Nephron (organoid): ENCODE measurements around the gene ITGB1.
"Not testable (repeated sequence)": the region's sequence is repeated elsewhere in the genome, so short reads cannot be mapped to it uniquely, and the experiment has no call there.

Experiments
- H3K27ac Mint-ChIP-seq, 3 experiments: 2 replicates each; pipeline ENCODE4 v1.8.0; 2020; ENCODE audit warnings: mixed read lengths in 3 of 3, mild to moderate bottlenecking in 2 of 3, moderate library complexity in 1 of 3
- H3K27me3 Mint-ChIP-seq: 2 replicates; pipeline ENCODE4 v1.8.0; 2021; ENCODE audit warnings: low read depth, mild to moderate bottlenecking, moderate library complexity, mixed read lengths
- H3K36me3 Mint-ChIP-seq: 2 replicates; pipeline ENCODE4 v1.8.0; 2020; ENCODE audit warnings: low read depth, mixed read lengths
- H3K4me1 Mint-ChIP-seq: 2 replicates; pipeline ENCODE4 v1.8.0; 2020; ENCODE audit warnings: mixed read lengths
- H3K4me3 Mint-ChIP-seq, 3 experiments: 2 replicates each; pipeline ENCODE4 v1.8.0; 2020; ENCODE audit warnings: mild to moderate bottlenecking in 3 of 3, mixed read lengths in 3 of 3, moderate library complexity in 2 of 3
- H3K9me3 Mint-ChIP-seq: 2 replicates; pipeline ENCODE4 v1.8.0; 2020; ENCODE audit warnings: mixed read lengths
- TF ChIP-seq, protein P1 (sequence below), 3 experiments: fragments of 200-600 bp; sonication (generic); IDR thresholded peaks; one replicate each; pipeline ENCODE4 v1.5.0; 2021; ENCODE audit warnings: antibody characterized with exemption in 3 of 3; ENCODE audit not compliant: unreplicated experiment in 3 of 3

The ITGB1 gene

DNA sequence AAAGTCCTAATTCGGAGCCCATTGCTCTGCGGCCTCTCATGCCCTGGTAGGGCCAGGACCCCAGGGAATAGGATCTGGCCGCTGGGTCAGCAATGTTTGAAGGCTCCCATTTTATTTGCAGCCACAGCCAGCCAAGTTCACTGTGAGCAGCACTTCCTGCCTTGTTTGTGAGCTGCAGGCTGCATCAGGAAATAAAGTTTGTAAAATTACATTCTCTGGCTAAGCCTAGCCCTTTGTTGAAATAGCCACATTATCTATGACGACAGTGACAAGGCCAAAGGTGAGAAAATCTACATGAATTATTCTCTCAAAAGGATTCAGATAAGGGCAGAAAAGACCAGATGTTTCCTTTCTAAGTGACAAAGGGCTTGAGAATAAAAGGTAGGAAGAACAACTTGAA, 23.7 kb upstream of the ITGB1 start:
- Mint-ChIP-seq H3K4me1 (peaks cover 19% of the 10 kb centered on the region), H3K9me3 (no peaks in the 10 kb centered on the region), H3K4me3 (peak overlapping the region in 2 of 3 experiments; percentile 27 to 43), H3K36me3 (no peaks in the 10 kb centered on the region), H3K27ac (peak overlapping the region; percentile 87 to 96 (median 92)), H3K27me3 (peaks cover 3% of the 10 kb centered on the region)
- TF ChIP-seq, protein P1, sequence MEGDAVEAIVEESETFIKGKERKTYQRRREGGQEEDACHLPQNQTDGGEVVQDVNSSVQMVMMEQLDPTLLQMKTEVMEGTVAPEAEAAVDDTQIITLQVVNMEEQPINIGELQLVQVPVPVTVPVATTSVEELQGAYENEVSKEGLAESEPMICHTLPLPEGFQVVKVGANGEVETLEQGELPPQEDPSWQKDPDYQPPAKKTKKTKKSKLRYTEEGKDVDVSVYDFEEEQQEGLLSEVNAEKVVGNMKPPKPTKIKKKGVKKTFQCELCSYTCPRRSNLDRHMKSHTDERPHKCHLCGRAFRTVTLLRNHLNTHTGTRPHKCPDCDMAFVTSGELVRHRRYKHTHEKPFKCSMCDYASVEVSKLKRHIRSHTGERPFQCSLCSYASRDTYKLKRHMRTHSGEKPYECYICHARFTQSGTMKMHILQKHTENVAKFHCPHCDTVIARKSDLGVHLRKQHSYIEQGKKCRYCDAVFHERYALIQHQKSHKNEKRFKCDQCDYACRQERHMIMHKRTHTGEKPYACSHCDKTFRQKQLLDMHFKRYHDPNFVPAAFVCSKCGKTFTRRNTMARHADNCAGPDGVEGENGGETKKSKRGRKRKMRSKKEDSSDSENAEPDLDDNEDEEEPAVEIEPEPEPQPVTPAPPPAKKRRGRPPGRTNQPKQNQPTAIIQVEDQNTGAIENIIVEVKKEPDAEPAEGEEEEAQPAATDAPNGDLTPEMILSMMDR (IDR thresholded peaks at IDR 0.05; ENCODE audit: unreplicated experiment in 3 of 3) = no peak

DNA sequence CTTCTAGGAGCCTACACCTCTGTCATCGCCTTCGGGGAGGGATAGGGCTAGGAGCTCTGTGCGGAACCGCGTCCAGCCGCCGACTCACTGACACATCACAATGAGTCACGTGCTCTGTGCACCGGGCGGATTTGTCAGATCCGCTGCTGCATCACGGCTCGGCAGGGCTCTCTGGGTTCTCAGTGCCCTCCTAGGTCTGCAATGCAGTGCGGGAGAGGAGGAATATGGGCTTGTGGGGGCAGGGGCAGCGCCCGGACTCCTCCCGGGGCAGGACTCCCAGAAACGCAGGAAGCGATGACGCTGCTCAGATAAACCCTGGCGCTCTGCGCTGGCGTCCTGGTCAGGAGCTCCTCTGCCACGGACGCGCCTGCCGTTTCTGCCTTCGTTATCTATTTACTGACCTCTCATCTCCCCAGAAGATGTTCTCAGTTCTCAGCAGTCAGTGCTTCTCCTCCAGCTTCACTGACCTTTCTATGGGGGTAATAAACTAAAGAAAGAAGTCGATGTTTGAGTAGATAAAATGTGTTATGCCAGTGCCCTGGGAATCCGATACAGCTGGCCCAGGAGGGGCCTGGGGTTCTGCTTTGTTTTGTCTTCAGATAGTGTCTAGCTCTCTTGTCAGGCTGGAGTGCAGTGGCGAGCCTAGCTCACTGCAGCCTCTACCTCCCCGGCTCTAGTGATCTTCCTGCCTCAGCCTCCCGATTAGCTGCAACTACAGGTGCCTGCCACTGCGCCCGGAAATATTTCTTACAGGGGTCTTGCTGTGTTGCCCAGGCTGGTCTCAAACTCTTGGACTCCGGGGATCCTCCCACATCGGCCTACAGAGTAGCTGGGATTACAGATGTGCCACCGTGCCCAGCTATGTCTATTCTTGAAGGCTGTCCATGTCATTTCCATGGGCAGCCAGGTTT, 22.8 kb upstream of the ITGB1 start:
- TF ChIP-seq, protein P1 (IDR thresholded peaks at IDR 0.05; ENCODE audit: unreplicated experiment in 3 of 3) = no peak
- Mint-ChIP-seq H3K27ac (peak overlapping the region; percentile 87 to 96 (median 92)), H3K4me1 (peaks cover 19% of the 10 kb centered on the region), H3K36me3 (no peaks in the 10 kb centered on the region), H3K4me3 (peak overlapping the region; percentile 88 to 93 (median 89)), H3K27me3 (peaks cover 3% of the 10 kb centered on the region), H3K9me3 (no peaks in the 10 kb centered on the region)

DNA sequence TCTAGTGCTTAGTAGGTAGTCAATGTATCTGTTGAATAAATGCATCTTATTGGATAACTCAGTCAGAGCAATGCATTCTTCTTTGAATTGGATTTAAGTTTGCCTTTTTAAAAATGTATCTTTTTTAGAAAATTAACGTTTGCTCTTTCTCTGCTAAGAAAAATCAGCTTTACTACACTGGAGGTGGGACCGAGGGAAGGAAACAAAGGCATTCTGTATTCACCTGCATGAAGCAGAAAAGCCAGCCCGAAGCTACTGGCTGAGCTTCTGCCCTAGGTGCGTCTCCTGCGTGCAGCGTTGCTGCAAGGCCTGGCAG, 22.2 kb upstream of the ITGB1 start:
- peaks cover 3% of the 10 kb centered on the region for H3K27me3 Mint-ChIP-seq

DNA sequence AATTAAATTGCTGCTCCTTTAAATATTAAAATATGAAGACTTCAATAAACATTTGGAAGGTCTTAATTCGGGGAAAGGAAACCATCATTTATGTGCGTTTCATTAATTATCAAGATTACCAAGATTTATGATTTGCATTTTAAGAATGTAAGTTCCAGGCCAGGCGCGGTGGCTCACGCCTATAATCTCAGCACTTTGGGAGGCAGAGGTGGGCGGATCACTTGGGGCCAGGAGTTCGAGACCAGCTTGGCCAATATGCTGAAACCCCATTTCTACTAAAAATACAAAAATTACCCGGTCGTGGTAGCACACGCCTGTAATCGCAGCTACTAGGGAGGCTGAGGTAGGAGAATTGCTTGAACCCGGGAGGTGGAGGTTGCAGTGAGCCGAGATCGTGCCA, 21.7 kb upstream of the ITGB1 start:
- H3K27me3 Mint-ChIP-seq, H3K9me3 Mint-ChIP-seq, H3K36me3 Mint-ChIP-seq: not testable (repeated sequence)
- Mint-ChIP-seq H3K4me1 (peaks cover 19% of the 10 kb centered on the region), H3K27ac (peak overlapping the region in 1 of 3 experiments; percentile 56), H3K4me3 (peak overlapping the region; percentile 68 to 71 (median 70))

More for the DNA sequence above, 22.2 kb upstream of the ITGB1 start:
- Mint-ChIP-seq H3K4me3 (peak overlapping the region; percentile 88 to 93 (median 89)), H3K36me3 (no peaks in the 10 kb centered on the region), H3K4me1 (peaks cover 19% of the 10 kb centered on the region), H3K27ac (peak overlapping the region; percentile 87 to 96 (median 92)), H3K9me3 (no peaks in the 10 kb centered on the region)
- TF ChIP-seq, protein P1 (IDR thresholded peaks at IDR 0.05; ENCODE audit: unreplicated experiment in 3 of 3) = no peak

- peaks cover 3% of the 10 kb centered on the region for H3K27me3 Mint-ChIP-seq
- no peak overlapping the region for H3K4me3 Mint-ChIP-seq
- H3K36me3 Mint-ChIP-seq = no peaks in the 10 kb centered on the region
- TF ChIP-seq, protein P1 (IDR thresholded peaks at IDR 0.05; ENCODE audit: unreplicated experiment in 3 of 3) = no peak
- H3K27ac Mint-ChIP-seq = no peak overlapping the region
- H3K9me3 Mint-ChIP-seq = no peaks in the 10 kb centered on the region
- H3K4me1 Mint-ChIP-seq = peaks cover 19% of the 10 kb centered on the region
Observed at GRCh38 chr10:32979041-32979440, 21.0 kb upstream of the ITGB1 start.

DNA sequence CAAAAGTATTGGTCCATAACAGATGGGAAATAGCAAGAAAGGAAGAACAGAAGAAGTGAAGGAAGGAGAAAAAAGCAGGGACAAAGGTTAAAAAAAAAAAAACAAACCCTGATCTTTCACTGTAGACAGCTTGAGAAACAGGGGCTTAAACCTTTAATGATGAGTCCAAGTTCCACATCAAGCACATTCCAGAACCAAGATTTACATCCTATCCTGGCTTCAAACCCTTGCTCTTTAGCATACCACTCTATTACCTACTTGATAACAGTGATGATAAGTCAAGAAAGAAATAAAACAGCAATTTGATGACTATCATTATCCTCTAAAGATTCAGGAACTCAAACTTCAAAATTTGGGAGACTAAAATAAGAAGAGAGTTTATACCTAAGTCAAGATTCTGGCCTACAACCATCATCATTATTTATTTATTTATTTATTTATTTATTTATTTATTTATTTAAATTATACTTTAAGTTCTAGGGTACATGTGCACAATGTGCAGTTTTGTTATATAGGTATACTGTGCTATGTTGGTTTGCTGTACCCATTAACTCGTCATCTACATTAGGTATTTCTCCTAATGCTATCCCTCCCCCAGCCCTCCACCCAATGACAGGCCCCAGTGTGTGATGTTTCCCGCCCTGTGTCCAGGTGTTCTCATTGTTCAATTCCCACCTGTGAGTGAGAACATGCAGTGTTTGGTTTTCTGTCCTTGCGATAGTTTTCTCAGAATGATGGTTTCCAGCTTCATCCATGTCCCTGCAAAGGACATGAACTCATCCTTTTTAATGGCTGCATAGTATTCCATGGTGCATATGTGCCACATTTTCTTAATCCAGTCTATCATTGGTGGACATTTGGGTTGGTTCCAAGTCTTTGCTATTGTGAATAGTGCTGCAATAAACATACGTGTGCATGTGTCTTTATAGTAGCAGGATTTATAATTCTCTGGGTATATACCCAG, 20.1 kb upstream of the ITGB1 start:
- not testable (repeated sequence) for H3K27me3 Mint-ChIP-seq, H3K36me3 Mint-ChIP-seq, H3K4me3 Mint-ChIP-seq, H3K9me3 Mint-ChIP-seq
- peaks cover 15% of the 10 kb centered on the region for H3K4me1 Mint-ChIP-seq
- H3K27ac Mint-ChIP-seq = peak overlapping the region in 1 of 3 experiments; percentile 22
